Measurements from ENCODE around the gene NRG4. TPM values are rescaled to one million over a fixed set of nuclear protein-coding genes. Genes with fewer than 3 reads are reported as not detected.
"Not testable (repeated sequence)": the region's sequence is repeated elsewhere in the genome, so short reads cannot be mapped to it uniquely, and the experiment has no call there.

Gene NRG4
- total RNA-seq, 1 donor from 2014 or later = not detected

- no peak overlapping the region for H3K27ac Mint-ChIP-seq (ENCODE audit: unreplicated experiment)
- no peak for DNase-seq (ENCODE audit: extremely low spot score, unreplicated experiment)
- H3K4me1 Mint-ChIP-seq (ENCODE audit: unreplicated experiment) = no peaks in the 10 kb centered on the region
- H3K36me3 Mint-ChIP-seq (ENCODE audit: unreplicated experiment) = no peaks in the 10 kb centered on the region
- no peaks in the 10 kb centered on the region for H3K9me3 Mint-ChIP-seq (ENCODE audit: unreplicated experiment)
- TF ChIP-seq, protein P1, sequence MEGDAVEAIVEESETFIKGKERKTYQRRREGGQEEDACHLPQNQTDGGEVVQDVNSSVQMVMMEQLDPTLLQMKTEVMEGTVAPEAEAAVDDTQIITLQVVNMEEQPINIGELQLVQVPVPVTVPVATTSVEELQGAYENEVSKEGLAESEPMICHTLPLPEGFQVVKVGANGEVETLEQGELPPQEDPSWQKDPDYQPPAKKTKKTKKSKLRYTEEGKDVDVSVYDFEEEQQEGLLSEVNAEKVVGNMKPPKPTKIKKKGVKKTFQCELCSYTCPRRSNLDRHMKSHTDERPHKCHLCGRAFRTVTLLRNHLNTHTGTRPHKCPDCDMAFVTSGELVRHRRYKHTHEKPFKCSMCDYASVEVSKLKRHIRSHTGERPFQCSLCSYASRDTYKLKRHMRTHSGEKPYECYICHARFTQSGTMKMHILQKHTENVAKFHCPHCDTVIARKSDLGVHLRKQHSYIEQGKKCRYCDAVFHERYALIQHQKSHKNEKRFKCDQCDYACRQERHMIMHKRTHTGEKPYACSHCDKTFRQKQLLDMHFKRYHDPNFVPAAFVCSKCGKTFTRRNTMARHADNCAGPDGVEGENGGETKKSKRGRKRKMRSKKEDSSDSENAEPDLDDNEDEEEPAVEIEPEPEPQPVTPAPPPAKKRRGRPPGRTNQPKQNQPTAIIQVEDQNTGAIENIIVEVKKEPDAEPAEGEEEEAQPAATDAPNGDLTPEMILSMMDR (IDR thresholded peaks at IDR 0.05) = no peak
- no peak overlapping the region for H3K4me3 Mint-ChIP-seq (ENCODE audit: unreplicated experiment)
- peaks cover 40% of the 10 kb centered on the region for H3K27me3 Mint-ChIP-seq (ENCODE audit: unreplicated experiment)
Measured at GRCh38 chr15:75981149-75981815, 30.9 kb downstream of the NRG4 start.

- H3K9me3 Mint-ChIP-seq (ENCODE audit: unreplicated experiment); DNase-seq (ENCODE audit: extremely low spot score, unreplicated experiment); H3K27ac Mint-ChIP-seq (ENCODE audit: unreplicated experiment); H3K4me3 Mint-ChIP-seq (ENCODE audit: unreplicated experiment); H3K4me1 Mint-ChIP-seq (ENCODE audit: unreplicated experiment); H3K36me3 Mint-ChIP-seq (ENCODE audit: unreplicated experiment): not testable (repeated sequence)
- peaks cover 67% of the 10 kb centered on the region for H3K27me3 Mint-ChIP-seq (ENCODE audit: unreplicated experiment)
Measured at GRCh38 chr15:75976766-75977165, 35.5 kb downstream of the NRG4 start.

DNA sequence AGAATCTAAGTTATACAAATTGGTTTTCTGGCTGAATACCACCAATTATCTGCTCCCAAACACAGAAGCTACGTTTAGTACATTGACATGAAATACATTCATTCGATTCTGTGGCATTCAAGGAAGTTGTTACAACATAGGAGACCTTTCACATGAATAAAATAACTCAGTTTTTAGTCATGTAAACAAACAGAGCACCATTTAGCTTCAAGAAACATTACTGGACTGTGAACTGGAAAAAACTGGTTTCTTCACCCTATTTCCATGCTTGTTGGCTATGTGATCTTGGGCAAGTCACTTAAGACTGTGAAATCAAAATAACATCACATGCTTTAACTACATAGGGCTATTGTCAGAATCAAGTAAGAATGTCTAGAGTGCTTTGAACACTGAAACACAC lies 46.2 kb downstream of the NRG4 start:
- TF ChIP-seq, protein P1 (IDR thresholded peaks at IDR 0.05) = no peak
- peaks cover 4% of the 10 kb centered on the region for H3K9me3 Mint-ChIP-seq (ENCODE audit: unreplicated experiment)
- H3K36me3 Mint-ChIP-seq (ENCODE audit: unreplicated experiment) = no peaks in the 10 kb centered on the region
- H3K27me3 Mint-ChIP-seq (ENCODE audit: unreplicated experiment) = peaks cover 24% of the 10 kb centered on the region
- DNase-seq (ENCODE audit: extremely low spot score, unreplicated experiment) = no peak
- H3K27ac Mint-ChIP-seq (ENCODE audit: unreplicated experiment) = no peak overlapping the region
- no peaks in the 10 kb centered on the region for H3K4me1 Mint-ChIP-seq (ENCODE audit: unreplicated experiment)
- no peak overlapping the region for H3K4me3 Mint-ChIP-seq (ENCODE audit: unreplicated experiment)

GRCh38 chr15:75961331-75961730 lies 50.9 kb downstream of the NRG4 start:
- no peaks in the 10 kb centered on the region for H3K4me1 Mint-ChIP-seq (ENCODE audit: unreplicated experiment)
- H3K27ac Mint-ChIP-seq (ENCODE audit: unreplicated experiment) = no peak overlapping the region
- H3K36me3 Mint-ChIP-seq (ENCODE audit: unreplicated experiment) = no peaks in the 10 kb centered on the region
- H3K9me3 Mint-ChIP-seq (ENCODE audit: unreplicated experiment) = peaks cover 4% of the 10 kb centered on the region
- peaks cover 22% of the 10 kb centered on the region for H3K27me3 Mint-ChIP-seq (ENCODE audit: unreplicated experiment)
- TF ChIP-seq, protein P1 (IDR thresholded peaks at IDR 0.05) = no peak
- H3K4me3 Mint-ChIP-seq (ENCODE audit: unreplicated experiment) = no peak overlapping the region
- DNase-seq (ENCODE audit: extremely low spot score, unreplicated experiment) = no peak

DNA sequence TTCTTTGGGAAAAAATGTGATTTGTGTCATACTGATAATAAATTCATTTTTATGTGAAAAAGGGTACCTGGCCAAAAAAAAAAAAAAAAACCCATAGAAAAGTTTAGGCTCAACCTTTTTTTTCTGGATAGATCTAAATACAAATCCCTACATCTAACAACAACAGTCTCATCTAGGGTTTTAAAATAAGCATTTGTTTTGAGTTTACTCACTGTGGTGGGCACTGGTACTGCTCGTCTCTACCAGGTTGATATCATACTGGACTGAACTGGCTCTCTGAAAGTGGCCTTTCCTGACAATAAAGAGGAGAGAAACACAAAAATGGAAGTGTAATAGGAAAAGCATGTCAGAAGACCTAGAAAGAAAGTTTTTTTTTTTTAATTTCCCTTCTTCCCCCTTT lies 56.5 kb downstream of the NRG4 start:
- TF ChIP-seq, protein P1 (IDR thresholded peaks at IDR 0.05) = no peak
- Mint-ChIP-seq H3K27me3 (ENCODE audit: unreplicated experiment) (peaks cover 47% of the 10 kb centered on the region), H3K9me3 (ENCODE audit: unreplicated experiment) (no peaks in the 10 kb centered on the region), H3K4me3 (ENCODE audit: unreplicated experiment) (no peak overlapping the region), H3K27ac (ENCODE audit: unreplicated experiment) (no peak overlapping the region), H3K4me1 (ENCODE audit: unreplicated experiment) (no peaks in the 10 kb centered on the region), H3K36me3 (ENCODE audit: unreplicated experiment) (no peaks in the 10 kb centered on the region)
- no peak for DNase-seq (ENCODE audit: extremely low spot score, unreplicated experiment)

Data from osteocyte (in vitro differentiated cells).